Right lobe of liver (tissue), 4 donors: ENCODE measurements around the gene RAP1GAP2.

ENCODE experiments used
- CTCF ChIP-seq, 4 donors: fragments of 200-600 bp in 3 of 4; fragments of 450-650 bp in 1 of 4; IDR thresholded peaks; one replicate each; pipeline versions ENCODE4 v1.5.1 to v1.8.0; 2016 to 2022; ENCODE audit warnings: antibody characterized with exemption in 4 of 4, mild to moderate bottlenecking in 2 of 4
- POLR2A ChIP-seq: fragments of 450-650 bp; IDR thresholded peaks from one replicate; pipeline ENCODE4 v1.6.1; 2017; ENCODE audit warnings: antibody characterized with exemption, mild to moderate bottlenecking
- donor health status: DM: no; HTN: no; CAD: no.
- donor health status: DM: no; HTN: no; CAD: no.
- donor health status: DM: no; HTN: yes; CAD: no.

GRCh38 chr17:3026856-3027751 lies 230.9 kb downstream of the RAP1GAP2 start:
- TF ChIP-seq POLR2A (no peak), CTCF (IDR thresholded peaks at IDR 0.05) (no peak)
